ENCODE data around the gene HSD17B14.

Gene HSD17B14

GRCh38 chr19:48867123-48867745 is 30.9 kb upstream of the HSD17B14 start:
- Histone ChIP-seq H3K9ac (no peak overlapping the region; the same call in 1 of the 2 replicates), H3K4me3 (no peak overlapping the region), H4K20me1 (no peaks in the 10 kb centered on the region), H3K36me3 (no peaks in the 10 kb centered on the region), H3K27me3 (no peaks in the 10 kb centered on the region), H3K4me2 (peak overlapping the region; percentile 71), H3K4me1 (peaks cover 51% of the 10 kb centered on the region), H3K27ac (0 out of 2 replicates have a peak overlapping the region, but pooled peaks have one; percentile 72), H3K9me3 (no peaks in the 10 kb centered on the region)
- no peak for TF ChIP-seq Cebpa-rat (IDR thresholded peaks at IDR 0.05)

GRCh38 chr19:48866692-48867091 is 30.4 kb upstream of the HSD17B14 start:
- Histone ChIP-seq H3K4me3 (no peak overlapping the region), H3K4me1 (peaks cover 48% of the 10 kb centered on the region), H3K27me3 (no peaks in the 10 kb centered on the region), H3K4me2 (peak overlapping the region; percentile 71), H3K9me3 (no peaks in the 10 kb centered on the region), H4K20me1 (no peaks in the 10 kb centered on the region), H3K9ac (no peak overlapping the region; the same call in 1 of the 2 replicates), H3K27ac (peak overlapping the region; percentile 10), H3K36me3 (no peaks in the 10 kb centered on the region)
- TF ChIP-seq Cebpa-rat (IDR thresholded peaks at IDR 0.05): no peak

- no peaks in the 10 kb centered on the region for H4K20me1 ChIP-seq
- no peak overlapping the region for H3K27ac ChIP-seq
- peaks cover 38% of the 10 kb centered on the region for H3K4me1 ChIP-seq
- H3K36me3 ChIP-seq: no peaks in the 10 kb centered on the region
- H3K9me3 ChIP-seq: no peaks in the 10 kb centered on the region
- no peak overlapping the region for H3K9ac ChIP-seq
- TF ChIP-seq Cebpa-rat (IDR thresholded peaks at IDR 0.05): no peak
- no peaks in the 10 kb centered on the region for H3K27me3 ChIP-seq
- H3K4me3 ChIP-seq: no peak overlapping the region
- no peak overlapping the region for H3K4me2 ChIP-seq
Observed at GRCh38 chr19:48862827-48863226, 26.5 kb upstream of the HSD17B14 start.

GRCh38 chr19:48861313-48861712 is 25.0 kb upstream of the HSD17B14 start:
- Histone ChIP-seq H3K4me3 (no peak overlapping the region), H3K9ac (no peak overlapping the region), H3K4me2 (no peak overlapping the region), H3K4me1 (peaks cover 23% of the 10 kb centered on the region), H3K36me3 (no peaks in the 10 kb centered on the region), H3K27ac (no peak overlapping the region), H3K27me3 (no peaks in the 10 kb centered on the region), H3K9me3 (no peaks in the 10 kb centered on the region), H4K20me1 (no peaks in the 10 kb centered on the region)
- no peak for TF ChIP-seq Cebpa-rat (IDR thresholded peaks at IDR 0.05)

GRCh38 chr19:48859711-48860572 is 23.7 kb upstream of the HSD17B14 start:
- H3K4me1 ChIP-seq: peaks cover 15% of the 10 kb centered on the region
- H3K9ac ChIP-seq: no peak overlapping the region
- H3K4me2 ChIP-seq: no peak overlapping the region; the same call in 1 of the 2 replicates
- no peaks in the 10 kb centered on the region for H3K36me3 ChIP-seq
- no peak overlapping the region for H3K4me3 ChIP-seq
- H3K27ac ChIP-seq: no peak overlapping the region
- no peaks in the 10 kb centered on the region for H4K20me1 ChIP-seq
- no peaks in the 10 kb centered on the region for H3K27me3 ChIP-seq
- no peaks in the 10 kb centered on the region for H3K9me3 ChIP-seq
- TF ChIP-seq Cebpa-rat (IDR thresholded peaks at IDR 0.05): no peak

- Histone ChIP-seq H3K9me3 (no peaks in the 10 kb centered on the region), H3K4me1 (peaks cover 15% of the 10 kb centered on the region), H4K20me1 (no peaks in the 10 kb centered on the region), H3K27me3 (no peaks in the 10 kb centered on the region), H3K36me3 (no peaks in the 10 kb centered on the region), H3K27ac (no peak overlapping the region), H3K4me2 (peak overlapping the region; percentile 59), H3K4me3 (peak overlapping the region; percentile 25; the same call in 1 of the 2 replicates), H3K9ac (no peak overlapping the region)
- no peak for TF ChIP-seq Cebpa-rat (IDR thresholded peaks at IDR 0.05)
Observed at GRCh38 chr19:48858984-48859710, 22.9 kb upstream of the HSD17B14 start.

GRCh38 chr19:48856921-48857320 is 20.6 kb upstream of the HSD17B14 start:
- Histone ChIP-seq H4K20me1 (no peaks in the 10 kb centered on the region), H3K9me3 (no peaks in the 10 kb centered on the region), H3K4me2 (no peak overlapping the region), H3K4me1 (peaks cover 15% of the 10 kb centered on the region), H3K9ac (no peak overlapping the region), H3K27ac (no peak overlapping the region), H3K36me3 (no peaks in the 10 kb centered on the region), H3K4me3 (no peak overlapping the region), H3K27me3 (no peaks in the 10 kb centered on the region)
- no peak for TF ChIP-seq Cebpa-rat (IDR thresholded peaks at IDR 0.05)

GRCh38 chr19:48854103-48854502 is 17.8 kb upstream of the HSD17B14 start:
- Histone ChIP-seq H3K9me3 (no peaks in the 10 kb centered on the region), H3K4me3 (no peak overlapping the region), H3K27ac (no peak overlapping the region), H3K9ac (no peak overlapping the region), H3K27me3 (no peaks in the 10 kb centered on the region), H3K4me1 (peaks cover 8% of the 10 kb centered on the region), H4K20me1 (no peaks in the 10 kb centered on the region), H3K36me3 (no peaks in the 10 kb centered on the region), H3K4me2 (no peak overlapping the region)
- TF ChIP-seq Cebpa-rat (IDR thresholded peaks at IDR 0.05): no peak

GRCh38 chr19:48853483-48853882 is 17.2 kb upstream of the HSD17B14 start:
- no peaks in the 10 kb centered on the region for H3K27me3 ChIP-seq
- TF ChIP-seq Cebpa-rat (IDR thresholded peaks at IDR 0.05): no peak
- no peak overlapping the region for H3K4me2 ChIP-seq
- H4K20me1 ChIP-seq: no peaks in the 10 kb centered on the region
- no peaks in the 10 kb centered on the region for H3K9me3 ChIP-seq
- 0 out of 2 replicates have a peak, but pooled peaks cover 1% of the 10 kb centered on the region for H3K4me1 ChIP-seq
- no peaks in the 10 kb centered on the region for H3K36me3 ChIP-seq
- no peak overlapping the region for H3K27ac ChIP-seq
- no peak overlapping the region for H3K4me3 ChIP-seq
- no peak overlapping the region for H3K9ac ChIP-seq
